IMR-90 (cell line): ENCODE data around the gene SYNPO. TPM values are rescaled to one million over a fixed set of nuclear protein-coding genes. Genes with fewer than 3 reads are reported as not detected.

Source experiments
- ATAC-seq: fragments of 200-7000 bp; cut with Tn5 transposase; 2 replicates; pipeline ENCODE4 v1.9.1; 2020; ENCODE audit warnings: low read depth, mild to moderate bottlenecking, moderate library complexity
- BruUV-seq: library from RNA; stranded (reverse); fragments of 400-500 nt; replicated peaks from 2 replicates; lab custom pipeline; 2021; lab: Mats Ljungman, UMichigan
- CTCF ChIA-PET: fragments of 300-600 bp; formaldehyde crosslinking; extraction: SDS; loops from one replicate; lab custom pipeline; 2021; ENCODE audit warnings: antibody characterized with exemption; lab: Yijun Ruan, JAX
- POLR2A ChIA-PET: fragments of 300-600 bp; sonication (Branson Sonifier 250); formaldehyde crosslinking; loops from one replicate; lab custom pipeline; 2022; ENCODE audit warnings: antibody characterized with exemption; ENCODE audit not compliant: unreplicated experiment; lab: Charles Lee
- DNase-seq: peaks from one replicate; pipeline ENCODE4 v3.0.0; 2013
- H2AFZ ChIP-seq: replicated peaks from 2 replicates; pipeline ENCODE3; 2013; ENCODE audit warnings: low read length, mild to moderate bottlenecking; ENCODE audit not compliant: poor library complexity
- H2AK5ac ChIP-seq: 2 replicates; pipeline ENCODE4 v1.6.1; 2013; ENCODE audit warnings: low read depth, low read length, inconsistent platforms
- H2AK9ac ChIP-seq: replicated peaks from 2 replicates; pipeline ENCODE3; 2013; ENCODE audit warnings: mild to moderate bottlenecking, low read depth, low read length, moderate library complexity; ENCODE audit not compliant: poor library complexity
- H2BK120ac ChIP-seq: 2 replicates; pipeline ENCODE4 v1.6.1; 2013; ENCODE audit warnings: low read depth, low read length, inconsistent platforms
- H2BK15ac ChIP-seq: 3 replicates; pipeline ENCODE4 v1.6.1; 2013; ENCODE audit warnings: low read depth, low read length, inconsistent platforms
- H2BK20ac ChIP-seq: 2 replicates; pipeline ENCODE4 v1.6.1; 2013; ENCODE audit warnings: low read depth, mild to moderate bottlenecking, inconsistent platforms, low read length, moderate library complexity
- H2BK5ac ChIP-seq: 2 replicates; pipeline ENCODE4 v1.6.1; 2013; ENCODE audit warnings: mild to moderate bottlenecking, low read depth, low read length, inconsistent platforms; ENCODE audit not compliant: poor library complexity, severe bottlenecking
- H3K14ac ChIP-seq: replicated peaks from 2 replicates; pipeline ENCODE4 v1.6.1; 2013; ENCODE audit warnings: low read depth, low read length, inconsistent platforms
- H3K18ac ChIP-seq: 2 replicates; pipeline ENCODE4 v1.6.1; 2013; ENCODE audit warnings: low read depth, low read length, control low read depth
- H3K23ac ChIP-seq: 2 replicates; pipeline ENCODE4 v1.6.1; 2013; ENCODE audit warnings: low read depth, low read length, inconsistent platforms
- H3K27ac ChIP-seq: 2 replicates; pipeline ENCODE4 v1.5.1; 2013; ENCODE audit warnings: mild to moderate bottlenecking, control low read depth, low read length; ENCODE audit not compliant: insufficient read depth
- H3K27me3 ChIP-seq: 2 replicates; pipeline ENCODE4 v1.6.1; 2013; ENCODE audit warnings: low read length; ENCODE audit not compliant: control insufficient read depth, insufficient read depth
- H3K36me3 ChIP-seq: 2 replicates; pipeline ENCODE4 v1.6.1; 2013; ENCODE audit warnings: low read length, mixed read lengths; ENCODE audit not compliant: control insufficient read depth, insufficient read depth
- H3K4ac ChIP-seq: 2 replicates; pipeline ENCODE4 v1.6.1; 2013; ENCODE audit warnings: low read depth, low read length, inconsistent platforms
- H3K4me1 ChIP-seq: 2 replicates; pipeline ENCODE4 v1.6.1; 2013; ENCODE audit warnings: low read length, mixed read lengths; ENCODE audit not compliant: control insufficient read depth, insufficient read depth
- H3K4me2 ChIP-seq: 2 replicates; pipeline ENCODE4 v1.6.1; 2013; ENCODE audit warnings: low read depth, mild to moderate bottlenecking, control low read depth, low read length, moderate library complexity
- H3K4me3 ChIP-seq: 2 replicates; pipeline ENCODE4 v1.5.1; 2013; ENCODE audit warnings: low read depth, mild to moderate bottlenecking, control low read depth, low read length, moderate library complexity; ENCODE audit not compliant: insufficient read depth
- H3K56ac ChIP-seq: 2 replicates; pipeline ENCODE4 v1.6.1; 2013; ENCODE audit warnings: low read length, inconsistent platforms; ENCODE audit not compliant: insufficient read depth; ENCODE audit errors: extremely low read depth
- H3K79me1 ChIP-seq, 2 experiments: 2 replicates each; pipeline ENCODE4 v1.6.1; 2013; ENCODE audit warnings: low read length in 2 of 2, inconsistent platforms in 1 of 2, low read depth in 1 of 2
- H3K9ac ChIP-seq: 2 replicates; pipeline ENCODE4 v1.6.1; 2013; ENCODE audit warnings: low read depth, low read length, control low read depth
- H3K9me1 ChIP-seq: 2 replicates; pipeline ENCODE4 v1.6.1; 2013; ENCODE audit warnings: low read length, inconsistent platforms; ENCODE audit not compliant: insufficient read depth
- H3K9me3 ChIP-seq: 2 replicates; pipeline ENCODE4 v1.6.1; 2013; ENCODE audit warnings: low read length; ENCODE audit not compliant: control insufficient read depth, insufficient read depth
- H4K20me1 ChIP-seq: 2 replicates; pipeline ENCODE4 v1.6.1; 2013; ENCODE audit warnings: low read length, inconsistent platforms; ENCODE audit not compliant: insufficient read depth
- H4K5ac ChIP-seq: 2 replicates; pipeline ENCODE4 v1.6.1; 2013; ENCODE audit warnings: mild to moderate bottlenecking, low read depth, low read length, control low read depth
- H4K8ac ChIP-seq, 2 experiments: 2 replicates each; pipeline ENCODE4 v1.6.1; 2013; ENCODE audit warnings: low read depth in 2 of 2, low read length in 2 of 2, control low read depth in 1 of 2, inconsistent platforms in 1 of 2
- H4K91ac ChIP-seq: 2 replicates; pipeline ENCODE4 v1.6.1; 2013; ENCODE audit warnings: low read depth, low read length, inconsistent platforms; ENCODE audit not compliant: insufficient read depth
- NFE2L2 ChIP-seq: fragments of 150-350 bp; IDR thresholded peaks from 2 replicates; pipeline ENCODE4 v1.6.1; 2016; ENCODE audit warnings: low read depth, mild to moderate bottlenecking, low read length
- POLR2A ChIP-seq: IDR thresholded peaks from 2 replicates; pipeline ENCODE4 v1.6.1; 2012; ENCODE audit warnings: mild to moderate bottlenecking, low read depth, low read length
- RAD21 ChIP-seq: IDR thresholded peaks from 2 replicates; pipeline ENCODE4 v1.6.1; 2012; ENCODE audit warnings: low read length, improper control_type of control experiment
- SMC3 ChIP-seq: fragments of 150-350 bp; IDR thresholded peaks from 2 replicates; pipeline ENCODE4 v1.6.1; 2016; ENCODE audit warnings: low read depth, mild to moderate bottlenecking, antibody characterized with exemption, low read length, moderate library complexity
- WGBS, 2 experiments: methylation state at CpG; one replicate each; pipeline versions ENCODE4 v1.1.5 to v1.1.7; 2013; ENCODE audit warnings: missing lambda C conversion rate in 2 of 2; ENCODE audit not compliant: insufficient read length in 1 of 2; ENCODE audit errors: extremely low coverage in 2 of 2; 5-methylcytosine and 5-hydroxymethylcytosine counted together
- dilution Hi-C: fragments of 300-500 bp; cut with HindIII; formaldehyde crosslinking; loops from one replicate; pipeline ENCODE4 v1.14.3; 2018; ENCODE audit warnings: low sequenced_read_pairs; ENCODE audit not compliant: unreplicated experiment
- in situ Hi-C: fragments of 300-500 bp; cut with MboI; formaldehyde crosslinking; loops from 3 replicates; pipeline ENCODE4 v1.14.3; 2019; ENCODE audit warnings: low sequenced_read_pairs, inconsistent platforms, mixed read lengths
- intact Hi-C: fragments of 100-400 bp; cut with micrococcal nuclease; formaldehyde crosslinking; loops from 2 replicates; pipeline ENCODE4 v1.10.0; 2022
- polyA plus RNA-seq, 3 experiments: library from polyadenylated mRNA; depleted of rRNA; stranded (reverse); fragments of >200 nt; gene quantifications; 2 replicates each; pipeline ENCODE4 v1.2.3, GENCODE V29; 2012; ENCODE audit warnings: low replicate concordance in 1 of 3
- total RNA-seq: library from RNA; depleted of rRNA; stranded (reverse); fragments of >200 nt; gene quantifications from 2 replicates; pipeline ENCODE4 v1.2.3, GENCODE V29; 2012
- TF ChIP-seq, protein P1 (sequence below): fragments of 150-350 bp; IDR thresholded peaks from 2 replicates; pipeline ENCODE4 v1.6.1; 2016; ENCODE audit warnings: low read depth, mild to moderate bottlenecking, low read length, moderate library complexity, borderline replicate concordance
- TF ChIP-seq, protein P2 (sequence below): fragments of 150-350 bp; IDR thresholded peaks from 2 replicates; pipeline ENCODE4 v1.6.1; 2017; ENCODE audit warnings: mild to moderate bottlenecking, antibody characterized with exemption, low read length, low read depth

The SYNPO gene
- total and polyA plus RNA-seq, 2 of the 4 experiments (the other 2 are of a cell fraction), result 3.0 to 24.8 TPM

DNA sequence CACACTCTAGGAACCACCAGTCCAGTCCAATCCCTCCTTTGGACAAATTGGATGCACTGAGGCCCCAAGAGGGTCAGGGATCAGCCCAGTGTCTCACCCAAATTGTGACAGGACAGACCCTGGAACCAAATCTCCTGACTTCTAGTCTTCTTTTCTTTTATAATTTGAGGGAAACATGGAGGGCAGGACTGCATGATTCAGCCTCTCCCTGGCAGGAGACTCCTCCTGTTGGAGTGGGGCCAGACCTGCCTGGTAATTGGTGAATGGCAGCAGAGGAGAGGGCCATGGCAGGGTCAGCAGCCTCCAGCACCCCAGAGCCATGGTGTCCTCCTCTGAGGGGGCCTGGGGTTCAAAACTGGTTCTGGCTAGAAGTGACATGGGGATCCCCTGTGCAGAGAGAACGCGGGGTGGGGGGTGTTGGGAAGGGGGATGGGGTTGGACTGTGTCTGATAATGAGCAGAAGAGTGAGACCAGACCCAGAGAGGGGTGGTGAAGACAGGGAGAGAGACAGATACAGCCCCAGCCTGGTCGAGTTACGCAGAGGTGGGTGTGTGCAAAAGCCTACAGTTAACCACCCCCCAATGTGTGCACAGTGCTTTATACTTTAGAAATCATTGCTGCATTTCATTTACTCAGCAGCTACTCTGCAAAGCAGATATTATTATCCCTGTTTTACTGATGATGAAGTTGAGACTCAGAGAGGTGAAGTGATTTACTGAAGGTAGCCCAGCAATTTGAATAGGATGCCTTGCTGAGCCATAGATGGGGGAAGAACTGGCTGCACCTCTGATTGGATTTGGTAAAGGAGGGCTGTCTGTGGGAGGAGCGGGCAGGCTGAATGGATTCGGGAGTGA is 3.8 kb upstream of the SYNPO start:
- Histone ChIP-seq H4K91ac (peak overlapping the region; percentile 95), H3K27me3 (no peaks in the 10 kb centered on the region), H3K14ac (peak overlapping the region; percentile 66; the same call in 1 of the 2 replicates), H4K20me1 (no peaks in the 10 kb centered on the region; the same call in 1 of the 2 replicates), H2BK15ac (peak overlapping the region; percentile 96), H3K9me3 (no peaks in the 10 kb centered on the region), H2AK5ac (peak overlapping the region; percentile 87), H4K8ac (peak overlapping the region in 1 of 2 experiments; percentile 75; a peak in 2 of 4 replicates), H2BK5ac (peak overlapping the region; percentile 80), H3K27ac (peak overlapping the region; percentile 50), H2BK20ac (peak overlapping the region; percentile 95), H3K4ac (peak overlapping the region; percentile 94), H3K9me1 (peaks cover 32% of the 10 kb centered on the region), H2BK120ac (peak overlapping the region; percentile 93), H2AK9ac (peak overlapping the region; percentile 88), H3K79me1 (peaks cover 7 to 10% of the 10 kb centered on the region in 2 experiments), H3K4me1 (peaks cover 51% of the 10 kb centered on the region), H3K4me2 (0 out of 2 replicates have a peak overlapping the region, but pooled peaks have one; percentile 3), H2AFZ (peak overlapping the region; percentile 47), H3K4me3 (no peak overlapping the region), H3K56ac (no peak overlapping the region), H3K23ac (peak overlapping the region; percentile 69; the same call in 1 of the 2 replicates), H4K5ac (peak overlapping the region; percentile 14; the same call in 1 of the 2 replicates), H3K18ac (peak overlapping the region; percentile 53; the same call in 1 of the 2 replicates), H3K9ac (no peak overlapping the region), H3K36me3 (no peaks in the 10 kb centered on the region; the same call in 1 of the 2 replicates)
- WGBS, 2 experiments, result no CpG with 5 or more reads among the region's 6 CpGs
- DNase-seq, result peak; percentile 68
- dilution Hi-C loops (no loop called here), intact Hi-C loops (loop anchor here (2.0 kb wide), 1 partner anchor 14 kb away; no protein-coding TSS in a partner anchor), in situ Hi-C loops (no loop called here)
- ATAC-seq, result no peak
- ChIA-PET POLR2A (no interaction called here), CTCF (no interaction called here)
- TF ChIP-seq NFE2L2 (no peak), SMC3 (no peak), RAD21 (no peak), POLR2A (no peak)
- TF ChIP-seq, protein P1, sequence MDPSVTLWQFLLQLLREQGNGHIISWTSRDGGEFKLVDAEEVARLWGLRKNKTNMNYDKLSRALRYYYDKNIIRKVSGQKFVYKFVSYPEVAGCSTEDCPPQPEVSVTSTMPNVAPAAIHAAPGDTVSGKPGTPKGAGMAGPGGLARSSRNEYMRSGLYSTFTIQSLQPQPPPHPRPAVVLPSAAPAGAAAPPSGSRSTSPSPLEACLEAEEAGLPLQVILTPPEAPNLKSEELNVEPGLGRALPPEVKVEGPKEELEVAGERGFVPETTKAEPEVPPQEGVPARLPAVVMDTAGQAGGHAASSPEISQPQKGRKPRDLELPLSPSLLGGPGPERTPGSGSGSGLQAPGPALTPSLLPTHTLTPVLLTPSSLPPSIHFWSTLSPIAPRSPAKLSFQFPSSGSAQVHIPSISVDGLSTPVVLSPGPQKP, result no peak
- TF ChIP-seq, protein P2, sequence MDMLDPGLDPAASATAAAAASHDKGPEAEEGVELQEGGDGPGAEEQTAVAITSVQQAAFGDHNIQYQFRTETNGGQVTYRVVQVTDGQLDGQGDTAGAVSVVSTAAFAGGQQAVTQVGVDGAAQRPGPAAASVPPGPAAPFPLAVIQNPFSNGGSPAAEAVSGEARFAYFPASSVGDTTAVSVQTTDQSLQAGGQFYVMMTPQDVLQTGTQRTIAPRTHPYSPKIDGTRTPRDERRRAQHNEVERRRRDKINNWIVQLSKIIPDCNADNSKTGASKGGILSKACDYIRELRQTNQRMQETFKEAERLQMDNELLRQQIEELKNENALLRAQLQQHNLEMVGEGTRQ, result no peak
- no TSS peak for BruUV-seq
